ENCODE results near the gene CDH23.

DNA sequence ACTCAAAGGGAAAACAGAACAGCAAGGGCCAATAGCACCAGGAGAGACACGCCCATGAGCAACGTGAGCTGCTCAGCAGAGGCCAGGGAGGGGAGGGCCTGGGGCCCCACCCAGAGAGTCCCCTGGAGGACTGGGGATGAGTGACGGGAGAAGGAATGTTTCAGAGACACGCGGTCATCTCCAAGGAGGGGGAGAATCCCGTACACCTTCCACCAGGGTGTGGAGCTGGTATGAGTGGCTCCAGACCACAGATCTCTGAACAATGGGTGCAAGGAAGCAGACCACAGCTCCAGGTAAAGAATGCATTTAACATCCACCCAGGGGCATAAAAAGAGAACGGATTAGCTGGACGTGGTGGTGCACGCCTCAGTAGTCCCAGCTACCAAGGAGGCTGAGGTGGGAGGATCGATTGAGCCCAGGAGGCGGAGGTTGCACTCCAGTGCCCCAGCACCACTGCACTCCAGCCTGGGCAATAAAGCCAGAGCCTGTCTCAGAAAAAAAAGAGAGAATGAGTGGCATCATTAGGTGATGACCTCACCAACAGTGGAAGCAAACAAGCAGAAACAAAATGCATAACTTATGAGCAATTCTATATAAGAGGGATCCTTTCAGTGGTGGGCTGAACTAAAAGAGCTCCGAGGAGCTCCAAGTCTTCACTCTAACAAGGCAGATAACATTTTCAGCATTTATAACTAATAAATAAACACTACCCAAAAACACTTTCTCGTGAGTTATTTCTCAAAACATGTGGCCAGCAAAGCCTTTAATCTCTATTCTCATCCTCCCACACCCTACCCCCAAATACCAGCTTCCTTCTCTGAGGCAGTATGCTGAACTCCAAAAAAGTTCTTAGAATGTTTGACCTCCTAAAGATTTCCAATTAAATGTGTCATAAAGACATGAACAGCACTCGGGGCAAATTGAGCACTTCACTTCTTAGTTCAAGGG is 441.8 kb downstream of the CDH23 start:
- no peak for TF ChIP-seq EP300 (IDR thresholded peaks at IDR 0.05)
- TF ChIP-seq, protein P1, sequence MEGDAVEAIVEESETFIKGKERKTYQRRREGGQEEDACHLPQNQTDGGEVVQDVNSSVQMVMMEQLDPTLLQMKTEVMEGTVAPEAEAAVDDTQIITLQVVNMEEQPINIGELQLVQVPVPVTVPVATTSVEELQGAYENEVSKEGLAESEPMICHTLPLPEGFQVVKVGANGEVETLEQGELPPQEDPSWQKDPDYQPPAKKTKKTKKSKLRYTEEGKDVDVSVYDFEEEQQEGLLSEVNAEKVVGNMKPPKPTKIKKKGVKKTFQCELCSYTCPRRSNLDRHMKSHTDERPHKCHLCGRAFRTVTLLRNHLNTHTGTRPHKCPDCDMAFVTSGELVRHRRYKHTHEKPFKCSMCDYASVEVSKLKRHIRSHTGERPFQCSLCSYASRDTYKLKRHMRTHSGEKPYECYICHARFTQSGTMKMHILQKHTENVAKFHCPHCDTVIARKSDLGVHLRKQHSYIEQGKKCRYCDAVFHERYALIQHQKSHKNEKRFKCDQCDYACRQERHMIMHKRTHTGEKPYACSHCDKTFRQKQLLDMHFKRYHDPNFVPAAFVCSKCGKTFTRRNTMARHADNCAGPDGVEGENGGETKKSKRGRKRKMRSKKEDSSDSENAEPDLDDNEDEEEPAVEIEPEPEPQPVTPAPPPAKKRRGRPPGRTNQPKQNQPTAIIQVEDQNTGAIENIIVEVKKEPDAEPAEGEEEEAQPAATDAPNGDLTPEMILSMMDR (IDR thresholded peaks at IDR 0.05), result no peak
- TF ChIP-seq POLR2A (IDR thresholded peaks at IDR 0.05), result no peak
